ES-I3 (cell line): ENCODE data around the gene ACBD4.

ENCODE experiments used
- H3K36me3 ChIP-seq: 2 replicates; pipeline ENCODE4 v1.6.1; 2013; ENCODE audit warnings: mild to moderate bottlenecking, low read length, control low read depth, moderate library complexity; ENCODE audit not compliant: insufficient read depth
- H3K4me1 ChIP-seq: 2 replicates; pipeline ENCODE4 v1.6.1; 2013; ENCODE audit warnings: mild to moderate bottlenecking, control low read depth, low read length; ENCODE audit not compliant: insufficient read depth
- H3K9ac ChIP-seq: 2 replicates; pipeline ENCODE4 v1.6.1; 2013; ENCODE audit warnings: low read depth, mild to moderate bottlenecking, low read length, moderate library complexity
- H3K9me3 ChIP-seq: 2 replicates; pipeline ENCODE4 v1.6.1; 2013; ENCODE audit warnings: mild to moderate bottlenecking, low read length, moderate library complexity; ENCODE audit not compliant: control insufficient read depth, insufficient read depth

The ACBD4 gene

GRCh38 chr17:45098869-45099616 is 36.4 kb upstream of the ACBD4 start:
- no peaks in the 10 kb centered on the region for H3K9me3 ChIP-seq
- H3K36me3 ChIP-seq: peaks cover 67% of the 10 kb centered on the region
- H3K4me1 ChIP-seq: no peaks in the 10 kb centered on the region
- no peak overlapping the region for H3K9ac ChIP-seq

GRCh38 chr17:45101546-45101882 is 34.0 kb upstream of the ACBD4 start:
- H3K4me1 ChIP-seq: no peaks in the 10 kb centered on the region
- no peak overlapping the region for H3K9ac ChIP-seq
- peaks cover 75% of the 10 kb centered on the region for H3K36me3 ChIP-seq
- no peaks in the 10 kb centered on the region for H3K9me3 ChIP-seq

- H3K9ac ChIP-seq: no peak overlapping the region
- H3K36me3 ChIP-seq: peaks cover 72% of the 10 kb centered on the region
- no peaks in the 10 kb centered on the region for H3K9me3 ChIP-seq
- no peaks in the 10 kb centered on the region for H3K4me1 ChIP-seq
Measured at GRCh38 chr17:45101883-45102811, 33.3 kb upstream of the ACBD4 start.

- Histone ChIP-seq H3K9me3 (no peaks in the 10 kb centered on the region), H3K36me3 (peaks cover 67% of the 10 kb centered on the region), H3K9ac (no peak overlapping the region), H3K4me1 (no peaks in the 10 kb centered on the region)
Measured at GRCh38 chr17:45102856-45103255, 32.6 kb upstream of the ACBD4 start.

- Histone ChIP-seq H3K9me3 (no peaks in the 10 kb centered on the region), H3K36me3 (peaks cover 66% of the 10 kb centered on the region), H3K4me1 (no peaks in the 10 kb centered on the region), H3K9ac (no peak overlapping the region)
Measured at GRCh38 chr17:45103269-45103795, 32.2 kb upstream of the ACBD4 start.

- no peak overlapping the region for H3K9ac ChIP-seq
- no peaks in the 10 kb centered on the region for H3K4me1 ChIP-seq
- H3K36me3 ChIP-seq: peaks cover 60% of the 10 kb centered on the region
- no peaks in the 10 kb centered on the region for H3K9me3 ChIP-seq
Measured at GRCh38 chr17:45104029-45104428, 31.5 kb upstream of the ACBD4 start.

GRCh38 chr17:45104497-45104896 is 31.0 kb upstream of the ACBD4 start:
- Histone ChIP-seq H3K36me3 (peaks cover 58% of the 10 kb centered on the region), H3K4me1 (no peaks in the 10 kb centered on the region), H3K9me3 (no peaks in the 10 kb centered on the region), H3K9ac (no peak overlapping the region)

GRCh38 chr17:45104907-45105624 is 30.4 kb upstream of the ACBD4 start:
- Histone ChIP-seq H3K36me3 (peaks cover 52% of the 10 kb centered on the region), H3K9ac (no peak overlapping the region)

GRCh38 chr17:45106096-45106495 is 29.4 kb upstream of the ACBD4 start:
- H3K9ac ChIP-seq: no peak overlapping the region
- H3K9me3 ChIP-seq: no peaks in the 10 kb centered on the region
- H3K4me1 ChIP-seq: no peaks in the 10 kb centered on the region
- peaks cover 52% of the 10 kb centered on the region for H3K36me3 ChIP-seq

More at GRCh38 chr17:45104907-45105624, 30.4 kb upstream of the ACBD4 start:
- no peaks in the 10 kb centered on the region for H3K4me1 ChIP-seq
- H3K9me3 ChIP-seq: no peaks in the 10 kb centered on the region

- Histone ChIP-seq H3K9ac (no peak overlapping the region), H3K4me1 (no peaks in the 10 kb centered on the region), H3K9me3 (no peaks in the 10 kb centered on the region), H3K36me3 (peaks cover 51% of the 10 kb centered on the region)
Measured at GRCh38 chr17:45106582-45106981, 28.9 kb upstream of the ACBD4 start.

GRCh38 chr17:45107293-45108010 is 28.0 kb upstream of the ACBD4 start:
- H3K4me1 ChIP-seq: no peaks in the 10 kb centered on the region
- no peaks in the 10 kb centered on the region for H3K9me3 ChIP-seq
- peaks cover 42% of the 10 kb centered on the region for H3K36me3 ChIP-seq
- no peak overlapping the region for H3K9ac ChIP-seq

- Histone ChIP-seq H3K4me1 (no peaks in the 10 kb centered on the region), H3K36me3 (peaks cover 36% of the 10 kb centered on the region), H3K9me3 (no peaks in the 10 kb centered on the region), H3K9ac (no peak overlapping the region)
Measured at GRCh38 chr17:45108051-45108450, 27.4 kb upstream of the ACBD4 start.

GRCh38 chr17:45108595-45109521 is 26.6 kb upstream of the ACBD4 start:
- Histone ChIP-seq H3K9ac (no peak overlapping the region), H3K9me3 (no peaks in the 10 kb centered on the region), H3K36me3 (peaks cover 29% of the 10 kb centered on the region), H3K4me1 (no peaks in the 10 kb centered on the region)
